ENCODE results near the gene PTPRR. TPM values are rescaled to one million over a fixed set of nuclear protein-coding genes. Genes with fewer than 3 reads are reported as not detected.

The PTPRR gene
- total and polyA plus RNA-seq, 9 donors = 1.1 to 3.3 (median 2.3) TPM

DNA sequence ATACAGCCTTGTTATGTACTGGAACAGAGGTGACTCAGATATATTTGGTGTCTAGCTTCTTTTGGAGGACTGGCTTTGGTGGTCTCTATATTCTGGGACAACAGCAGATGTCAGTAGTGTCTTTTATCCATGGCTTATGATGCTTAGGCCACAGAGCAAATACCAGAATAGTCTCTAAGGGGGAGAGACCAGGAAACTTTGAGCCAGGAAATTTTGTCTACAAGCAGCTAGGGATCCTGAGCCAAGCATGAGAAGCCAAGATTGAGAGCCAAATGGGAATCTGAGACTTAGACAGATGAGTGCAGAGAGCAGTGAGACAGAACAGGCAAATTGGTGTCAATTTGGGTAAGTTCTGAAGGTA lies 28.4 kb upstream of the PTPRR start:
- Histone ChIP-seq H3K27me3 (ENCODE audit: control insufficient read depth, insufficient read depth, low read length) (no peaks in the 10 kb centered on the region), H3K9me3 (replicated peaks; ENCODE audit: control insufficient read depth, low read depth, low read length) (no peaks in the 10 kb centered on the region), H3K27ac (ENCODE audit: low read length) (no peak overlapping the region), H3K4me1 (ENCODE audit: control insufficient read depth, insufficient read depth, low read length) (peaks cover 3% of the 10 kb centered on the region), H3K36me3 (ENCODE audit: control insufficient read depth, insufficient read depth, low read length) (no peaks in the 10 kb centered on the region), H3K4me3 (ENCODE audit: low read length) (no peak overlapping the region)
- DNase-seq = peak; percentile 98

DNA sequence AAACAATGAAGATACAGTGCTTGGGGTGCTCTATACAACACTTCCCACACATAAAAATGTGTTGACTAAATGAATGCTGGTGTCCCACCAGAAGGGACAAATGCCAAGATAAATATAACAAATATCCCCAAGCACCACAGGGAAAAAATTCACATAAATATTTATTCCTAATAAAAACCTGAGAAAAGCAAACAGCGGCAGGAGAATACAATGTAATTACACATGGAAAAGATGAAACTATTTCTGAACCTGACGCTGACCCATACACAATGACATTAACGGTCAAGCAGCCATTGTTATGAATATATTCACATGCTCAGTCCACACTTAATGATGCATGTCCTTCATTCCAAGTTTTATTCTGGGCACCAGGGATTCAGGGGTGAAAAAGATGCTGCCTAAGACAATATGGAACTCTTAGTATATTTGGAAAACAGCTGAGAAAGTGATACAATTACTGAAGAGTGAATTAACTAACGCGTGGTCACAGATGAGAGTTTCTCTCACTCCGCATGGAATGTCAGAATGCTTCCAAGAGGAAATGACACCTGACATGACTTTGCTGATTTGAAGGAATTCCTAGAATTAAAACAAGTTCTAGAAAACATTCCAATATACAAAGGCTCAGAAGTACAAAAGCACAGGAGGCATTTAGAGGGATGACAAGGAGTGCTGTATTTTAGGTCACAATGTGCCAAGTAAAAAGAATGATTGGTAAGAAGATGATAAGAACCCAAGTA lies 27.9 kb upstream of the PTPRR start:
- peak; percentile 53 for DNase-seq
- Histone ChIP-seq H3K27me3 (ENCODE audit: control insufficient read depth, insufficient read depth, low read length) (no peaks in the 10 kb centered on the region), H3K27ac (ENCODE audit: low read length) (no peak overlapping the region), H3K4me3 (ENCODE audit: low read length) (no peak overlapping the region), H3K4me1 (ENCODE audit: control insufficient read depth, insufficient read depth, low read length) (peaks cover 3% of the 10 kb centered on the region), H3K9me3 (replicated peaks; ENCODE audit: control insufficient read depth, low read depth, low read length) (no peaks in the 10 kb centered on the region), H3K36me3 (ENCODE audit: control insufficient read depth, insufficient read depth, low read length) (no peaks in the 10 kb centered on the region)
- no CpG with 5 or more reads among the region's 6 CpGs for WGBS (ENCODE audit: insufficient coverage)

DNA sequence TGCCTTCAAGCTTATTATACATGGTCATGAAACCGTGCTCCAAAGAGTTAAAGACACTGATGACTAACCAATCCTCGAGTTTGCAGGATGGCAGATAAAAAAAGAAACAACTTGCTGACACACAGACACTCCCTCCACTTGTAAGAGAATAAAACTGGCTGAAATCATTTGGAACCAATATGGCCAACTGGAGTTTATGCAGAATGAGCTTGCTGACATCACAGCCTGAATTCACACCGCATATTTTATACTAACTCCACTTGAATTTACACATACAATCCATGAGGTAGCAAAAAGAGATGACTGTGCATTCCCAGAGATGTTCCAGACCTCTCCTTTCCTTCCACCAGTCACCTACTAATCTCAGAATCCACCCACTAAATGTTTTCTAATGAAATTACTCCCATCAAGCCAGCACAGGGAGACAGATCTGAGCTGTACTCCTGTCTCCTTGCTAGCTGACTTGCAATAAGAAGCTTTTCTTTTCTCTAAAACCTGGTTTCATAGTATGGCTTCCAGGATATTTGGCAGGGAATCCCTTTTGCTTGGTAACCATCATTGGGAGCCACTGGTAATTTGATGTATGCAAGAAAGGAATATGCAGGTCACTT lies 15.8 kb upstream of the PTPRR start:
- Histone ChIP-seq H3K27me3 (ENCODE audit: control insufficient read depth, insufficient read depth, low read length) (no peaks in the 10 kb centered on the region), H3K9me3 (replicated peaks; ENCODE audit: control insufficient read depth, low read depth, low read length) (no peaks in the 10 kb centered on the region), H3K27ac (ENCODE audit: low read length) (no peak overlapping the region), H3K4me3 (ENCODE audit: low read length) (no peak overlapping the region), H3K36me3 (ENCODE audit: control insufficient read depth, insufficient read depth, low read length) (no peaks in the 10 kb centered on the region), H3K4me1 (ENCODE audit: control insufficient read depth, insufficient read depth, low read length) (no peaks in the 10 kb centered on the region)
- no CpG with 5 or more reads among the region's 3 CpGs for WGBS (ENCODE audit: insufficient coverage)
- no peak for DNase-seq

DNA sequence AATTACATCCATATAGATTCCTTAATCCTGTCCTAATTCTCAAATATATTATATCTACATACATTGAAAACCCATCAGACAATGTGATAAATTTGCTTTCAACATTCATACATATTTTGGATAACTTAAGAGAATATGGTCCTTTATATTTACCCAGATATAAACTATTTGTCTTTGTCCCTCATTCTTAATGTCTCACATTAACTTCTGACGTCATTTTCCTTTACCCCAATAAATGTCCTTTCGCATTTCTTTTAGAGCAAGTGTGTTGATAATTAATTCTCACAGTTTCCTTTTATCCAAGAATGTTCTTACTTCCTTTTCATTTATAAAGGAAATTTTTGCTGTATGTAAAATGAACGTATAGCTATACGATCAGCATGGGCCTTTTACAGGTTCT lies 12.6 kb upstream of the PTPRR start:
- no peaks in the 10 kb centered on the region for H3K36me3 ChIP-seq (ENCODE audit: control insufficient read depth, insufficient read depth, low read length)
- no peaks in the 10 kb centered on the region for H3K27me3 ChIP-seq (ENCODE audit: control insufficient read depth, insufficient read depth, low read length)
- no peak overlapping the region for H3K4me3 ChIP-seq (ENCODE audit: low read length)
- H3K4me1 ChIP-seq (ENCODE audit: control insufficient read depth, insufficient read depth, low read length) = no peaks in the 10 kb centered on the region
- no peak for DNase-seq
- H3K27ac ChIP-seq (ENCODE audit: low read length) = no peak overlapping the region
- H3K9me3 ChIP-seq (replicated peaks; ENCODE audit: control insufficient read depth, low read depth, low read length) = no peaks in the 10 kb centered on the region
- WGBS (ENCODE audit: insufficient coverage) = no CpG with 5 or more reads among the region's 4 CpGs

DNA sequence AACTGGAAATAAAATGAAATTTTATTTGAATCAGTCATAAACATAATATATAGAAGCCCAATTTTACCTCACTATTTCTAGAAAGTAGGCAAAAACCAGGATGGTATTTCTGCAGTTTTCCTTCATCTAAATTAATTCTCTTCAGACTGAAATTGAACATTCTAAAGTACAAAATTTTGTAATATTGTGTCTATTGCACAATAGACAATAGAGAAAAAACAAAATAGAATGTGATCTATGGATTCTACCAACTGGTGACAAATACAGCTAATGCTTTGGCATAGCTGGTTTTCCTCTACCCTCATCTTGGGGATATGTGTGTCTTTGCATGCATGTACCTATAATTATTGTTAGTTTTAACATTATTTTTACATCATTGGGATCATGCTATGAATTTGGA lies 8.5 kb upstream of the PTPRR start:
- Histone ChIP-seq H3K9me3 (replicated peaks; ENCODE audit: control insufficient read depth, low read depth, low read length) (no peaks in the 10 kb centered on the region), H3K4me3 (ENCODE audit: low read length) (no peak overlapping the region), H3K27me3 (ENCODE audit: control insufficient read depth, insufficient read depth, low read length) (no peaks in the 10 kb centered on the region), H3K27ac (ENCODE audit: low read length) (no peak overlapping the region), H3K36me3 (ENCODE audit: control insufficient read depth, insufficient read depth, low read length) (no peaks in the 10 kb centered on the region), H3K4me1 (ENCODE audit: control insufficient read depth, insufficient read depth, low read length) (no peaks in the 10 kb centered on the region)
- no peak for DNase-seq

DNA sequence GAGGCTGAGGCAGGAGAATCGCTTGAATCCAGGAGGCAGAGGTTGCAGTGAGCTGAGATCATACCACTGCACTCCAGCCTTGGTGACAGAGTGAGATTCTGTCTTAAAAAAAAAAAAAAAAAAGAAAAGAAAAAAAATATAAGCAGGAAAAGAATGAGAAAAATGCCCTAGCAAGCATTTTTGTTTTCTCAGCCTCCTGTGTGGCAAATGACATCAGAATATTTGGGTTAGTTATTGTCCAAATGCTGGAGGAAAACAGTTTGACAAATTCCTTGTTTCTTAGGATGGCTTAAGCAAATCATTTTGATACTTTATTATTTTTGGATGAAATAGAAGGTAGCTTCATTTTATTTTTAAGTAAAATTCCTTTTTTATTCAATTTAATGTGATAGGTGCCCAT lies 7.5 kb upstream of the PTPRR start:
- Histone ChIP-seq H3K9me3 (replicated peaks; ENCODE audit: control insufficient read depth, low read depth, low read length) (no peaks in the 10 kb centered on the region), H3K4me3 (ENCODE audit: low read length) (no peak overlapping the region)

DNA sequence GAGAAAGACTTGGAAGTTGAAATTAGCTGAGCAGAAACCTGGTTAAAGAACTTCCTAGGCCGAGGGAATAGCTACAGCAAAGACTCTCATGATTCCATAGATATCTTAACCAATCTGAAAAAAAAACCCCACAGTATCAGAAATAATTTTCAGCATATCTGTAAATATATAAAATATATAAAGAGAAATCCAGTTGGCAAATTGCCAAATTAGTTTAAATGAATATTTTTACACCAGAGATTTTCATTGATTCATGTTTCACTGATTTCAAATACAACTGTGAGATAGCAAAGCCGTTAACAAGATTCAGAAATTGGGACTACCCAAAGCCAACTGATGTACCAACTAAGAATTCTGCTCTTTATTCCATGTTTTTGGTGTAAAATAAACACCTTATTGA lies 6.8 kb upstream of the PTPRR start:
- Histone ChIP-seq H3K4me3 (ENCODE audit: low read length) (no peak overlapping the region), H3K36me3 (ENCODE audit: control insufficient read depth, insufficient read depth, low read length) (no peaks in the 10 kb centered on the region), H3K4me1 (ENCODE audit: control insufficient read depth, insufficient read depth, low read length) (no peaks in the 10 kb centered on the region), H3K9me3 (replicated peaks; ENCODE audit: control insufficient read depth, low read depth, low read length) (no peaks in the 10 kb centered on the region), H3K27me3 (ENCODE audit: control insufficient read depth, insufficient read depth, low read length) (no peaks in the 10 kb centered on the region), H3K27ac (ENCODE audit: low read length) (no peak overlapping the region)
- no peak for DNase-seq
- WGBS (ENCODE audit: insufficient coverage) = no CpG with 5 or more reads among the region's 2 CpGs

More for the DNA sequence above, 7.5 kb upstream of the PTPRR start:
- WGBS (ENCODE audit: insufficient coverage) = no CpG with 5 or more reads among the region's 1 CpG
- DNase-seq = no peak
- Histone ChIP-seq H3K27me3 (ENCODE audit: control insufficient read depth, insufficient read depth, low read length) (no peaks in the 10 kb centered on the region), H3K36me3 (ENCODE audit: control insufficient read depth, insufficient read depth, low read length) (no peaks in the 10 kb centered on the region), H3K27ac (ENCODE audit: low read length) (no peak overlapping the region), H3K4me1 (ENCODE audit: control insufficient read depth, insufficient read depth, low read length) (no peaks in the 10 kb centered on the region)

DNA sequence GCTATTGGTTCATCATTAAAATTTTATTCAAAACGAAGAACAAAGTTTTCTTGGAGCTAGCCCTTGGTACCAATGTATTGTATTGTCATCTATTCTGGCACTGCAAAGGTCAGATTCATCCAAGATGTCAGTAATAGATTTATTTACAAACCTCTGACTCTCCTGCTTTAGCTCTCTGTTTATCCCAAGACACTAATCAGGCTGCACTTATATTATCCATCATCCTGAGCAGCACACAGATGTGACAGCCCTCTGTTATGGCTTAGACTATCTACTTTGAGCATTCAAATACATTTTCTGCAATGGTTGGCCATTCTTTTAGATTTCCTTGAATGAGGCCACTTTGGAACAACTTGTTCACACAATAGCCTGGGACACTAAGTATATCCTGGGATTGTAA lies 5.0 kb upstream of the PTPRR start:
- no peaks in the 10 kb centered on the region for H3K4me1 ChIP-seq (ENCODE audit: control insufficient read depth, insufficient read depth, low read length)
- H3K4me3 ChIP-seq (ENCODE audit: low read length) = no peak overlapping the region
- no peak overlapping the region for H3K27ac ChIP-seq (ENCODE audit: low read length)
- H3K27me3 ChIP-seq (ENCODE audit: control insufficient read depth, insufficient read depth, low read length) = peaks cover 3% of the 10 kb centered on the region
- H3K9me3 ChIP-seq (replicated peaks; ENCODE audit: control insufficient read depth, low read depth, low read length) = no peaks in the 10 kb centered on the region
- WGBS (ENCODE audit: insufficient coverage) = no CpG with 5 or more reads among the region's 1 CpG
- H3K36me3 ChIP-seq (ENCODE audit: control insufficient read depth, insufficient read depth, low read length) = no peaks in the 10 kb centered on the region
- no peak for DNase-seq

DNA sequence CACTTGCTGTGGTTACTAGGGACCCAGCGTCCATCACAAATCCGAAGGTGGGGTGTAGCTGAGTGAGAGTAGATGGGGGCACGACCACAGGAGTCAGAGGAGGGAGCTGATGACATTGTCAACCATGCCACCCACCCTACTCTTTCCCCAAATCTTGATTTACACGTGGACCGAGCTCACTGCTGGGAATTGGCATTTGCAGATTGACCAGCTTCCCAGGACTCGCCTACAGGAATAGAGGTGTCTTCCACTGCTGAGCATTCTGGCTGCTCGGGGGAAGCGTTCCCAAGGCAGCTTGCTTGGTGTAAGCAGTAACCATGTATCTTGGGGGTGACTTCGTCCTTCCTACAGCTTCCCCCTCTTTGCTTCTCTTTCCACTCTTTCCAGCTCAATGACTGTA lies 353 bp upstream of the PTPRR start:
- WGBS (ENCODE audit: insufficient coverage) = 5% methylated on average over 3 of the region's 9 CpGs
- Histone ChIP-seq H3K36me3 (ENCODE audit: control insufficient read depth, insufficient read depth, low read length) (no peaks in the 10 kb centered on the region), H3K27me3 (ENCODE audit: control insufficient read depth, insufficient read depth, low read length) (peaks cover 14% of the 10 kb centered on the region), H3K9me3 (replicated peaks; ENCODE audit: control insufficient read depth, low read depth, low read length) (no peaks in the 10 kb centered on the region), H3K4me3 (ENCODE audit: low read length) (no peak overlapping the region), H3K4me1 (ENCODE audit: control insufficient read depth, insufficient read depth, low read length) (no peaks in the 10 kb centered on the region), H3K27ac (ENCODE audit: low read length) (no peak overlapping the region)
- DNase-seq = no peak

DNA sequence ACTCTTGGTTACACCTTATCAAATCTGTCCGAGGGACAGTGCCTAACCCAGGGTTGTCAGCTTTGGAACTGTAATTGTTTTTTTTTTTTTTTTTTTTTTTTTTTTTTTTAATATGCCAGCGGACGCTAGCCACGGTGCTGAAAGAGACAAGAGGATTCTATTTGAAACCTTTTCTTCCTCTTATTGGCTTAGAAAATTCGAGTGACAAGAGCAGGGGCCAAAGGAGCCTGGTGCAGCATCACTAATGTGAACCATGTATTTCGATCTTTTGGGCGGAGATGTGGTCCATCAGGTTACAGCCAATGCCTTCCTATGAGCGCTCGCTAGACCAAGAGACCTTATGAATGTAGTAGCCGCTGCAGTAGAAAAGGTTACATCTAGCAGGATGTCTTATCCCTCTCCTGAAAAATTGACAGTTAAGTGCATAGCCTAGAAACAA lies 922 bp downstream of the PTPRR start:
- Histone ChIP-seq H3K4me1 (ENCODE audit: control insufficient read depth, insufficient read depth, low read length) (no peaks in the 10 kb centered on the region), H3K27ac (ENCODE audit: low read length) (no peak overlapping the region), H3K27me3 (ENCODE audit: control insufficient read depth, insufficient read depth, low read length) (peaks cover 14% of the 10 kb centered on the region), H3K4me3 (ENCODE audit: low read length) (no peak overlapping the region), H3K36me3 (ENCODE audit: control insufficient read depth, insufficient read depth, low read length) (no peaks in the 10 kb centered on the region), H3K9me3 (replicated peaks; ENCODE audit: control insufficient read depth, low read depth, low read length) (no peaks in the 10 kb centered on the region)
- peak; percentile 48 for DNase-seq
- WGBS (ENCODE audit: insufficient coverage) = 20% methylated on average over 2 of the region's 10 CpGs

DNA sequence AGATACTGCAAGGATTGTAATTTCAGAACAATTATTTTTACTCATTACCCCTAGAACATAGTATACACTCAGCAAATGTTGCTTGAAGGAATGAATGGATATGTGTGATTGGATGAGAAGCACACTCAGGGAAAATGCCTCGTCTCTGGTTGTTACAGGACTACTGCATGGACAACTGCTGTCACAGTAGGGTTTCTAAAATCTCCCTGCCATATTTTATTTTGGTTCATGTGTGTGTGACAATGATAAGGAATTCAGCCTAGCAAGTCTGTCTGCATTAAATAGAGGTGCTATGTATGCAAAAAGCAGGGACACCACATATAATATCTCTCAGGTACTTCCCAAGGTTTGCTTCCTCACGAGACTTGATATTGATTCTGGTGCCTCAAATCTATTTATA lies 1.4 kb downstream of the PTPRR start:
- Histone ChIP-seq H3K27me3 (ENCODE audit: control insufficient read depth, insufficient read depth, low read length) (peaks cover 14% of the 10 kb centered on the region), H3K9me3 (replicated peaks; ENCODE audit: control insufficient read depth, low read depth, low read length) (no peaks in the 10 kb centered on the region), H3K27ac (ENCODE audit: low read length) (no peak overlapping the region), H3K4me3 (ENCODE audit: low read length) (no peak overlapping the region), H3K36me3 (ENCODE audit: control insufficient read depth, insufficient read depth, low read length) (no peaks in the 10 kb centered on the region), H3K4me1 (ENCODE audit: control insufficient read depth, insufficient read depth, low read length) (no peaks in the 10 kb centered on the region)
- WGBS (ENCODE audit: insufficient coverage) = no CpG with 5 or more reads among the region's 2 CpGs
- DNase-seq = no peak
